IMR-90 (cell line): ENCODE results near the gene EFEMP1. TPM values are rescaled to one million over a fixed set of nuclear protein-coding genes. Genes with fewer than 3 reads are reported as not detected.

Experiments
- ATAC-seq: fragments of 200-7000 bp; cut with Tn5 transposase; 2 replicates; pipeline ENCODE4 v1.9.1; 2020; ENCODE audit warnings: low read depth, mild to moderate bottlenecking, moderate library complexity
- BruUV-seq: library from RNA; stranded (reverse); fragments of 400-500 nt; replicated peaks from 2 replicates; lab custom pipeline; 2021; lab: Mats Ljungman, UMichigan
- CTCF ChIA-PET: fragments of 300-600 bp; formaldehyde crosslinking; extraction: SDS; loops from one replicate; lab custom pipeline; 2021; ENCODE audit warnings: antibody characterized with exemption; lab: Yijun Ruan, JAX
- POLR2A ChIA-PET: fragments of 300-600 bp; sonication (Branson Sonifier 250); formaldehyde crosslinking; loops from one replicate; lab custom pipeline; 2022; ENCODE audit warnings: antibody characterized with exemption; ENCODE audit not compliant: unreplicated experiment; lab: Charles Lee
- DNase-seq: peaks from one replicate; pipeline ENCODE4 v3.0.0; 2013
- H2AFZ ChIP-seq: replicated peaks from 2 replicates; pipeline ENCODE3; 2013; ENCODE audit warnings: low read length, mild to moderate bottlenecking; ENCODE audit not compliant: poor library complexity
- H2AK5ac ChIP-seq: 2 replicates; pipeline ENCODE4 v1.6.1; 2013; ENCODE audit warnings: low read depth, low read length, inconsistent platforms
- H2AK9ac ChIP-seq: replicated peaks from 2 replicates; pipeline ENCODE3; 2013; ENCODE audit warnings: mild to moderate bottlenecking, low read depth, low read length, moderate library complexity; ENCODE audit not compliant: poor library complexity
- H2BK120ac ChIP-seq: 2 replicates; pipeline ENCODE4 v1.6.1; 2013; ENCODE audit warnings: low read depth, low read length, inconsistent platforms
- H2BK15ac ChIP-seq: 3 replicates; pipeline ENCODE4 v1.6.1; 2013; ENCODE audit warnings: low read depth, low read length, inconsistent platforms
- H2BK20ac ChIP-seq: 2 replicates; pipeline ENCODE4 v1.6.1; 2013; ENCODE audit warnings: low read depth, mild to moderate bottlenecking, inconsistent platforms, low read length, moderate library complexity
- H2BK5ac ChIP-seq: 2 replicates; pipeline ENCODE4 v1.6.1; 2013; ENCODE audit warnings: mild to moderate bottlenecking, low read depth, low read length, inconsistent platforms; ENCODE audit not compliant: poor library complexity, severe bottlenecking
- H3K14ac ChIP-seq: replicated peaks from 2 replicates; pipeline ENCODE4 v1.6.1; 2013; ENCODE audit warnings: low read depth, low read length, inconsistent platforms
- H3K18ac ChIP-seq: 2 replicates; pipeline ENCODE4 v1.6.1; 2013; ENCODE audit warnings: low read depth, low read length, control low read depth
- H3K23ac ChIP-seq: 2 replicates; pipeline ENCODE4 v1.6.1; 2013; ENCODE audit warnings: low read depth, low read length, inconsistent platforms
- H3K27ac ChIP-seq: 2 replicates; pipeline ENCODE4 v1.5.1; 2013; ENCODE audit warnings: mild to moderate bottlenecking, control low read depth, low read length; ENCODE audit not compliant: insufficient read depth
- H3K27me3 ChIP-seq: 2 replicates; pipeline ENCODE4 v1.6.1; 2013; ENCODE audit warnings: low read length; ENCODE audit not compliant: control insufficient read depth, insufficient read depth
- H3K36me3 ChIP-seq: 2 replicates; pipeline ENCODE4 v1.6.1; 2013; ENCODE audit warnings: low read length, mixed read lengths; ENCODE audit not compliant: control insufficient read depth, insufficient read depth
- H3K4ac ChIP-seq: 2 replicates; pipeline ENCODE4 v1.6.1; 2013; ENCODE audit warnings: low read depth, low read length, inconsistent platforms
- H3K4me1 ChIP-seq: 2 replicates; pipeline ENCODE4 v1.6.1; 2013; ENCODE audit warnings: low read length, mixed read lengths; ENCODE audit not compliant: control insufficient read depth, insufficient read depth
- H3K4me2 ChIP-seq: 2 replicates; pipeline ENCODE4 v1.6.1; 2013; ENCODE audit warnings: low read depth, mild to moderate bottlenecking, control low read depth, low read length, moderate library complexity
- H3K4me3 ChIP-seq: 2 replicates; pipeline ENCODE4 v1.5.1; 2013; ENCODE audit warnings: low read depth, mild to moderate bottlenecking, control low read depth, low read length, moderate library complexity; ENCODE audit not compliant: insufficient read depth
- H3K56ac ChIP-seq: 2 replicates; pipeline ENCODE4 v1.6.1; 2013; ENCODE audit warnings: low read length, inconsistent platforms; ENCODE audit not compliant: insufficient read depth; ENCODE audit errors: extremely low read depth
- H3K79me1 ChIP-seq, 2 experiments: 2 replicates each; pipeline ENCODE4 v1.6.1; 2013; ENCODE audit warnings: low read length in 2 of 2, inconsistent platforms in 1 of 2, low read depth in 1 of 2
- H3K9ac ChIP-seq: 2 replicates; pipeline ENCODE4 v1.6.1; 2013; ENCODE audit warnings: low read depth, low read length, control low read depth
- H3K9me1 ChIP-seq: 2 replicates; pipeline ENCODE4 v1.6.1; 2013; ENCODE audit warnings: low read length, inconsistent platforms; ENCODE audit not compliant: insufficient read depth
- H3K9me3 ChIP-seq: 2 replicates; pipeline ENCODE4 v1.6.1; 2013; ENCODE audit warnings: low read length; ENCODE audit not compliant: control insufficient read depth, insufficient read depth
- H4K20me1 ChIP-seq: 2 replicates; pipeline ENCODE4 v1.6.1; 2013; ENCODE audit warnings: low read length, inconsistent platforms; ENCODE audit not compliant: insufficient read depth
- H4K5ac ChIP-seq: 2 replicates; pipeline ENCODE4 v1.6.1; 2013; ENCODE audit warnings: mild to moderate bottlenecking, low read depth, low read length, control low read depth
- H4K8ac ChIP-seq, 2 experiments: 2 replicates each; pipeline ENCODE4 v1.6.1; 2013; ENCODE audit warnings: low read depth in 2 of 2, low read length in 2 of 2, control low read depth in 1 of 2, inconsistent platforms in 1 of 2
- H4K91ac ChIP-seq: 2 replicates; pipeline ENCODE4 v1.6.1; 2013; ENCODE audit warnings: low read depth, low read length, inconsistent platforms; ENCODE audit not compliant: insufficient read depth
- CHD1 ChIP-seq: IDR thresholded peaks from 2 replicates; pipeline ENCODE4 v1.6.1; 2012; ENCODE audit warnings: low read depth, low read length, improper control_type of control experiment
- FOS ChIP-seq: fragments of 150-350 bp; IDR thresholded peaks from 2 replicates; pipeline ENCODE4 v1.6.1; 2016; ENCODE audit warnings: low read depth, low read length
- MAFK ChIP-seq: IDR thresholded peaks from 2 replicates; pipeline ENCODE4 v1.6.1; 2012; ENCODE audit warnings: low read depth, low read length, improper control_type of control experiment
- MAZ ChIP-seq: IDR thresholded peaks from 2 replicates; pipeline ENCODE4 v1.6.1; 2012; ENCODE audit warnings: low read depth, mild to moderate bottlenecking, low read length, improper control_type of control experiment, moderate library complexity, borderline replicate concordance
- RCOR1 ChIP-seq: IDR thresholded peaks from 2 replicates; pipeline ENCODE4 v1.6.1; 2012; ENCODE audit warnings: mild to moderate bottlenecking, low read length, improper control_type of control experiment; ENCODE audit not compliant: insufficient replicate concordance
- WGBS, 2 experiments: methylation state at CpG; one replicate each; pipeline versions ENCODE4 v1.1.5 to v1.1.7; 2013; ENCODE audit warnings: missing lambda C conversion rate in 2 of 2; ENCODE audit not compliant: insufficient read length in 1 of 2; ENCODE audit errors: extremely low coverage in 2 of 2; 5-methylcytosine and 5-hydroxymethylcytosine counted together
- dilution Hi-C: fragments of 300-500 bp; cut with HindIII; formaldehyde crosslinking; loops from one replicate; pipeline ENCODE4 v1.14.3; 2018; ENCODE audit warnings: low sequenced_read_pairs; ENCODE audit not compliant: unreplicated experiment
- in situ Hi-C: fragments of 300-500 bp; cut with MboI; formaldehyde crosslinking; loops from 3 replicates; pipeline ENCODE4 v1.14.3; 2019; ENCODE audit warnings: low sequenced_read_pairs, inconsistent platforms, mixed read lengths
- intact Hi-C: fragments of 100-400 bp; cut with micrococcal nuclease; formaldehyde crosslinking; loops from 2 replicates; pipeline ENCODE4 v1.10.0; 2022
- polyA plus RNA-seq, 3 experiments: library from polyadenylated mRNA; depleted of rRNA; stranded (reverse); fragments of >200 nt; gene quantifications; 2 replicates each; pipeline ENCODE4 v1.2.3, GENCODE V29; 2012; ENCODE audit warnings: low replicate concordance in 1 of 3
- total RNA-seq: library from RNA; depleted of rRNA; stranded (reverse); fragments of >200 nt; gene quantifications from 2 replicates; pipeline ENCODE4 v1.2.3, GENCODE V29; 2012

EFEMP1 gene
- total and polyA plus RNA-seq, 2 of the 4 experiments (the other 2 are of a cell fraction) = 214 to 219 TPM

GRCh38 chr2:55910077-55910476, 13.5 kb downstream of the EFEMP1 start:
- Histone ChIP-seq H4K91ac (no peak overlapping the region), H4K5ac (no peak overlapping the region), H3K79me1 (peaks cover 13 to 17% of the 10 kb centered on the region in 2 experiments), H2BK120ac (no peak overlapping the region), H3K27ac (no peak overlapping the region), H3K27me3 (no peaks in the 10 kb centered on the region), H3K18ac (no peak overlapping the region), H3K9ac (no peak overlapping the region), H4K20me1 (peaks cover 2% of the 10 kb centered on the region; the same call in 1 of the 2 replicates), H4K8ac (no peak overlapping the region), H2BK15ac (no peak overlapping the region), H2AK5ac (no peak overlapping the region), H3K9me3 (no peaks in the 10 kb centered on the region), H3K23ac (no peak overlapping the region), H3K4me3 (no peak overlapping the region), H3K4ac (no peak overlapping the region), H3K4me1 (no peaks in the 10 kb centered on the region), H2AFZ (no peak overlapping the region), H3K9me1 (no peaks in the 10 kb centered on the region), H3K56ac (no peak overlapping the region), H3K4me2 (no peak overlapping the region), H2BK20ac (no peak overlapping the region), H3K14ac (no peak overlapping the region), H2BK5ac (no peak overlapping the region), H3K36me3 (peaks cover 14% of the 10 kb centered on the region), H2AK9ac (no peak overlapping the region)
- WGBS, 2 experiments = no CpG with 5 or more reads among the region's 2 CpGs
- TF ChIP-seq CHD1 (no peak), MAFK (peak; percentile 89), RCOR1 (no peak), FOS (no peak), MAZ (no peak)
- POLR2A ChIA-PET = no interaction called here
- no TSS peak for BruUV-seq
- ATAC-seq (no peak), DNase-seq (no peak)
- CTCF ChIA-PET = no interaction called here
- intact Hi-C loops (no loop called here), dilution Hi-C loops (no loop called here), in situ Hi-C loops (no loop called here)
